Calu3 (cell line): ENCODE data around the gene WDR5B. TPM values are rescaled to one million over a fixed set of nuclear protein-coding genes. Genes with fewer than 3 reads are reported as not detected.

Experiments used
- BruUV-seq: library from RNA; stranded (reverse); fragments of 400-500 nt; replicated peaks from 2 replicates; lab custom pipeline; 2021; lab: Mats Ljungman, UMichigan
- CTCF ChIA-PET: fragments of 300-600 bp; sonication (Branson Sonifier 250); formaldehyde crosslinking; loops from one replicate; lab custom pipeline; 2022; ENCODE audit warnings: antibody characterized with exemption; lab: Charles Lee
- DNase-seq: peaks from one replicate; pipeline ENCODE4 v3.0.0; 2022
- H3K27ac Mint-ChIP-seq: one replicate; pipeline ENCODE4 v1.8.0; 2022; ENCODE audit warnings: mixed read lengths; ENCODE audit not compliant: unreplicated experiment
- H3K27me3 Mint-ChIP-seq: one replicate; pipeline ENCODE4 v1.8.0; 2022; ENCODE audit warnings: mixed read lengths; ENCODE audit not compliant: unreplicated experiment
- H3K36me3 Mint-ChIP-seq: one replicate; pipeline ENCODE4 v1.8.0; 2022; ENCODE audit warnings: mild to moderate bottlenecking, moderate library complexity, mixed read lengths; ENCODE audit not compliant: insufficient read depth, unreplicated experiment
- H3K4me1 Mint-ChIP-seq: one replicate; pipeline ENCODE4 v1.8.0; 2022; ENCODE audit warnings: mild to moderate bottlenecking, low read depth, mixed read lengths; ENCODE audit not compliant: unreplicated experiment
- H3K4me3 Mint-ChIP-seq: one replicate; pipeline ENCODE4 v1.8.0; 2022; ENCODE audit warnings: mild to moderate bottlenecking, low read depth, moderate library complexity, mixed read lengths; ENCODE audit not compliant: unreplicated experiment
- H3K9me3 Mint-ChIP-seq: one replicate; pipeline ENCODE4 v1.8.0; 2022; ENCODE audit warnings: low read depth, mixed read lengths; ENCODE audit not compliant: unreplicated experiment
- CTCF ChIP-seq: fragments of 200-600 bp; IDR thresholded peaks from one replicate; pipeline ENCODE4 v1.8.0; 2022; ENCODE audit warnings: antibody characterized with exemption; ENCODE audit not compliant: unreplicated experiment
- intact Hi-C: fragments of 100-400 bp; cut with micrococcal nuclease; formaldehyde crosslinking; loops from one replicate; pipeline ENCODE4 v1.10.0; 2022; ENCODE audit not compliant: unreplicated experiment
- total RNA-seq: library from RNA; stranded (reverse); gene quantifications from 2 replicates; pipeline ENCODE4 v1.2.3, GENCODE V29; 2022

Gene WDR5B
- total RNA-seq, 1 experiment from 2014 or later: 7.9 TPM

GRCh38 chr3:122398920-122399319 is 16.9 kb downstream of the WDR5B start:
- DNase-seq: no peak
- H3K27ac Mint-ChIP-seq: no peak overlapping the region
- no peaks in the 10 kb centered on the region for H3K4me1 Mint-ChIP-seq
- no peaks in the 10 kb centered on the region for H3K36me3 Mint-ChIP-seq
- no peak overlapping the region for H3K4me3 Mint-ChIP-seq
- TF ChIP-seq CTCF: no peak
- no peaks in the 10 kb centered on the region for H3K9me3 Mint-ChIP-seq
- CTCF ChIA-PET: no interaction called here
- no TSS peak for BruUV-seq
- intact Hi-C loops: no loop called here
- H3K27me3 Mint-ChIP-seq: no peaks in the 10 kb centered on the region

- H3K36me3 Mint-ChIP-seq: no peaks in the 10 kb centered on the region
- DNase-seq: no peak
- H3K27me3 Mint-ChIP-seq: no peaks in the 10 kb centered on the region
- no peak overlapping the region for H3K27ac Mint-ChIP-seq
- H3K4me1 Mint-ChIP-seq: no peaks in the 10 kb centered on the region
- no peak overlapping the region for H3K4me3 Mint-ChIP-seq
- no peak for TF ChIP-seq CTCF
- no peaks in the 10 kb centered on the region for H3K9me3 Mint-ChIP-seq
- intact Hi-C loops: no loop called here
- CTCF ChIA-PET: no interaction called here
- BruUV-seq: no TSS peak
Measured at GRCh38 chr3:122397201-122397600, 18.7 kb downstream of the WDR5B start.

DNA sequence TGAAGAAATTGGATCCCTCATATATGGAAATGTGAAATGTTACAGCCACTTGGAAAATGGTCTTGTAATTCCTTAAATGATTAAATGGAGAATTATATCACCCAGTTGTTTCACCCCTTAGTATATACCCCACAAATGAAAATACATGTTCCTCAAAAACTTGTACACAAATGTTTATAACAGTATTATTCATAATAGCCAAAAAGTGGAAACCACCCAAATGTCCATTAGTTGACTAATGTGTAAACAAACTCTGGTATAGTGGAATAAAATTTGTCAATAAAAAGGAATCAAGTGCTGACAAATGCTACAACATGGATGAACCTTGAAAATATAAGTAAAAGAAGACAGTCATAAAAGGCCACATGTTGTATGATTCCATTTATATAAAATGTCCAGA is 19.4 kb downstream of the WDR5B start:
- Mint-ChIP-seq H3K36me3 (no peaks in the 10 kb centered on the region), H3K27ac (no peak overlapping the region), H3K27me3 (no peaks in the 10 kb centered on the region), H3K4me3 (no peak overlapping the region), H3K9me3 (no peaks in the 10 kb centered on the region), H3K4me1 (no peaks in the 10 kb centered on the region)
- CTCF ChIA-PET: interaction anchor here (1.3 kb wide), 1 partner anchor 13 kb away, joined by 6 read pairs; the partner anchor contains the start of gene FAM162A
- no peak for DNase-seq
- TF ChIP-seq CTCF: no peak
- intact Hi-C loops: no loop called here
- no TSS peak for BruUV-seq

DNA sequence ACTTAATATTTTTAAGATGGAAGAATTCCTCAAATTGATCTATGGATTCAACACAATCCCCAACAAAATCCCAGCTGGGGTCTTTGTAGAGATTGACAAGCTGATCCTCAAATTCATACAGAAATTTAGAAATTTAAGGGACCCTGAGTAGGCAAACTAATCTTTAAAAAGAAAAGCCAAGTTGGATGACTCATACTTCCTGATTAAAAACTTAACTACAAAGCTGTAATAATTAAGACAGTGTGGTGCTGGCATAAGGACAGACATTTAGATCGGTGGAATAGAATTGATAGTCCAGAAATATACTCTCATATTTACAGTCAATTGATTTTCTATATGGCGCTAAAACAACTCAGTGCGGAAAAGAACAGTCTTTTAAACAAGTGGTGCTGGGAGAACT is 20.3 kb downstream of the WDR5B start:
- H3K36me3 Mint-ChIP-seq: no peaks in the 10 kb centered on the region
- BruUV-seq: no TSS peak
- no peaks in the 10 kb centered on the region for H3K27me3 Mint-ChIP-seq
- no peak overlapping the region for H3K4me3 Mint-ChIP-seq
- H3K4me1 Mint-ChIP-seq: no peaks in the 10 kb centered on the region
- TF ChIP-seq CTCF: no peak
- intact Hi-C loops: no loop called here
- DNase-seq: no peak
- no peak overlapping the region for H3K27ac Mint-ChIP-seq
- no peaks in the 10 kb centered on the region for H3K9me3 Mint-ChIP-seq
- CTCF ChIA-PET: interaction anchor here (1.3 kb wide), 1 partner anchor 12 kb away, joined by 6 read pairs; the partner anchor contains the start of gene FAM162A
